Panc1 (cell line): ENCODE measurements around the gene STEAP3. TPM values are rescaled to one million over a fixed set of nuclear protein-coding genes. Genes with fewer than 3 reads are reported as not detected.

Source experiments
- ATAC-seq: fragments of 200-7000 bp; cut with Tn5 transposase; 2 replicates; pipeline ENCODE4 v1.9.1; 2020; ENCODE audit warnings: mild to moderate bottlenecking, moderate library complexity
- BruUV-seq: library from RNA; stranded (reverse); fragments of 400-500 nt; replicated peaks from 2 replicates; lab custom pipeline; 2021; lab: Mats Ljungman, UMichigan
- CTCF ChIA-PET: fragments of 300-600 bp; sonication (Branson Sonifier 250); formaldehyde crosslinking; loops from one replicate; lab custom pipeline; 2022; ENCODE audit warnings: antibody characterized with exemption; lab: Charles Lee
- POLR2A ChIA-PET: fragments of 300-600 bp; sonication (Branson Sonifier 250); formaldehyde crosslinking; loops from one replicate; lab custom pipeline; 2022; ENCODE audit warnings: antibody characterized with exemption; lab: Charles Lee
- DNase-seq: peaks from one replicate; pipeline ENCODE4 v3.0.0-alpha.2; 2010; ENCODE audit warnings: low read depth, low spot score
- H3K27ac ChIP-seq: 2 replicates; pipeline ENCODE4 v1.5.1; 2011; ENCODE audit warnings: mild to moderate bottlenecking, low read length, inconsistent platforms
- H3K27me3 ChIP-seq: fragments of 200-500 bp; sonication (Bioruptor generic); 2 replicates; pipeline ENCODE4 v1.6.0; 2014; ENCODE audit warnings: low read length, inconsistent platforms; ENCODE audit not compliant: control insufficient read depth, insufficient read depth
- H3K36me3 ChIP-seq: fragments of 200-500 bp; sonication (Bioruptor generic); 2 replicates; pipeline ENCODE4 v1.5.1; 2014; ENCODE audit warnings: inconsistent platforms, mild to moderate bottlenecking, low read length, moderate library complexity; ENCODE audit not compliant: control insufficient read depth, insufficient read depth
- H3K4me1 ChIP-seq: 2 replicates; pipeline ENCODE4 v1.5.1; 2011; ENCODE audit warnings: inconsistent platforms, mild to moderate bottlenecking, low read length, moderate library complexity; ENCODE audit not compliant: control insufficient read depth, insufficient read depth
- H3K4me3 ChIP-seq, 2 experiments: 2 replicates each; pipeline ENCODE4 v1.5.1; 2011 to 2012; ENCODE audit warnings: low read depth in 2 of 2, low read length in 2 of 2, mild to moderate bottlenecking in 2 of 2, inconsistent platforms in 1 of 2, moderate library complexity in 1 of 2
- H3K9me3 ChIP-seq: fragments of 200-500 bp; sonication (Bioruptor generic); 2 replicates; pipeline ENCODE4 v1.5.1; 2014; ENCODE audit warnings: low read depth, mild to moderate bottlenecking, inconsistent platforms, low read length, moderate library complexity; ENCODE audit not compliant: control insufficient read depth, insufficient read depth
- POLR2AphosphoS5 ChIP-seq: IDR thresholded peaks from 2 replicates; pipeline ENCODE4 v1.6.1; 2012; ENCODE audit warnings: mild to moderate bottlenecking, low read depth, low read length, moderate library complexity
- SIN3A ChIP-seq: IDR thresholded peaks from 2 replicates; pipeline ENCODE4 v1.6.1; 2012; ENCODE audit warnings: low read depth, mild to moderate bottlenecking, low read length, moderate library complexity, borderline replicate concordance; ENCODE audit not compliant: insufficient read depth
- TCF7L2 ChIP-seq: IDR thresholded peaks from 2 replicates; pipeline ENCODE4 v1.6.1; 2011; ENCODE audit warnings: mild to moderate bottlenecking, low read depth, low read length, inconsistent platforms
- in situ Hi-C: cut with HindIII; loops from 2 replicates; pipeline ENCODE4 v1.10.0; 2016; ENCODE audit warnings: low sequenced_read_pairs, low pct_unique_long_range_greater_than_20kb
- intact Hi-C: fragments of 100-400 bp; cut with micrococcal nuclease; formaldehyde crosslinking; loops from one replicate; pipeline ENCODE4 v1.10.0; 2022; ENCODE audit not compliant: unreplicated experiment
- total RNA-seq: library from RNA; stranded (reverse); gene quantifications from one replicate; pipeline ENCODE4 v1.2.1, GENCODE V29; 2021; ENCODE audit not compliant: unreplicated experiment
- TF ChIP-seq, protein P1 (sequence below): fragments of 450-650 bp; IDR thresholded peaks from 2 replicates; pipeline ENCODE4 v1.5.1; 2017; ENCODE audit warnings: mild to moderate bottlenecking
- TF ChIP-seq, protein P2 (sequence below), 2 experiments: IDR thresholded peaks; 2 replicates each; pipeline ENCODE4 v1.6.1; 2011 to 2012; ENCODE audit warnings: low read depth in 2 of 2, control low read depth in 1 of 2, low read length in 1 of 2, mild to moderate bottlenecking in 1 of 2, moderate library complexity in 1 of 2; ENCODE audit not compliant: insufficient read depth in 1 of 2

The STEAP3 gene
- total RNA-seq, 1 experiment from 2014 or later = 44.8 TPM

DNA sequence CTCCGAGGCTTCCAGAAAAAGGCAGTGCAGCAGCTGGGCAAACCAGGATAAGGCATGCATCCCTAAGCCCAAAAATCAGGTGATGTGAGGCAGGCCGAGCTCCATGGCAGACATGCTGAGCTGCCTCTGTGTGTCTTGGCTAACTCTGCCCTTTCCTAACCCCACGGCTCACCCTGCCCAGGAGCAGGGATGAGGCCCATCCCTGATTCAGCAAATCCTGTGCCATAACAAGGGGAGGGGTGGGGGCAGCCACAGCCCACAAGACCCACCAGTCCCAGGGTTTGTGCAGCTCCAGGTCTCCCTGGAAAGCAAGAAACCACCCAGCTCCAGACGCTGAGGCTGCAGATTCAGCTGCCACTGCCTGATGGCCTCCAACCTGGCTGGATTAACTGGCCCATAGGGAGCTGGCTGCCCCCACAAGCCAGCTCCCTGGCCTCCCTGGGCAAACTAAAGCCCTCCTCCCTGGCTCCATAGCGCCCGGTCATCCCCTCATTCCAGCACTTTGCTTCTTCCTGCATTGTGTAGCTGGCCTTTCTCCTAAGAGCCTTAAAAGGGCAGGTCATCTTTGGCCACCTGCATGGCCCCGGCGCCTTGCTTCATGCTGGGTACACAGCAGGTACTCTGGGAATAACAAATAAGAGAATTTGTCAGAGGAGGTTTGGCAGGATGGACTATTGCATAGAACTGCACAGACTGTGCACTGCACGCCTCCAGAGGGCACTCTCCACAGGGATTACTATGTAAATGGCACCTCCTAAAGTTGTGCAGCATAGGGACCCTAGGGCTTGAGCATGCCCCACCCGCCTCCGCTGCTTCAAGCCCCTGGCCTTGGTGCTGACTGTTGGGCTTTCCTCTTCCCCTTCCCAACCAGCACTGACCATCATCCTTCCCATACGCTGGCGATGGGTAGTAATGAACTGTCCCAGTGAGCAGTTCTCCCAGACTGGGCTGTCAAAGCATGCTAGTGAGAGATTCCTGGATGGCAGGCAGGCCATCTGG is 10.7 kb downstream of the STEAP3 start:
- no peak for TF ChIP-seq SIN3A
- TF ChIP-seq, protein P1, sequence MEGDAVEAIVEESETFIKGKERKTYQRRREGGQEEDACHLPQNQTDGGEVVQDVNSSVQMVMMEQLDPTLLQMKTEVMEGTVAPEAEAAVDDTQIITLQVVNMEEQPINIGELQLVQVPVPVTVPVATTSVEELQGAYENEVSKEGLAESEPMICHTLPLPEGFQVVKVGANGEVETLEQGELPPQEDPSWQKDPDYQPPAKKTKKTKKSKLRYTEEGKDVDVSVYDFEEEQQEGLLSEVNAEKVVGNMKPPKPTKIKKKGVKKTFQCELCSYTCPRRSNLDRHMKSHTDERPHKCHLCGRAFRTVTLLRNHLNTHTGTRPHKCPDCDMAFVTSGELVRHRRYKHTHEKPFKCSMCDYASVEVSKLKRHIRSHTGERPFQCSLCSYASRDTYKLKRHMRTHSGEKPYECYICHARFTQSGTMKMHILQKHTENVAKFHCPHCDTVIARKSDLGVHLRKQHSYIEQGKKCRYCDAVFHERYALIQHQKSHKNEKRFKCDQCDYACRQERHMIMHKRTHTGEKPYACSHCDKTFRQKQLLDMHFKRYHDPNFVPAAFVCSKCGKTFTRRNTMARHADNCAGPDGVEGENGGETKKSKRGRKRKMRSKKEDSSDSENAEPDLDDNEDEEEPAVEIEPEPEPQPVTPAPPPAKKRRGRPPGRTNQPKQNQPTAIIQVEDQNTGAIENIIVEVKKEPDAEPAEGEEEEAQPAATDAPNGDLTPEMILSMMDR = no peak; the same call in 1 of the 2 replicates
- TF ChIP-seq, protein P2, sequence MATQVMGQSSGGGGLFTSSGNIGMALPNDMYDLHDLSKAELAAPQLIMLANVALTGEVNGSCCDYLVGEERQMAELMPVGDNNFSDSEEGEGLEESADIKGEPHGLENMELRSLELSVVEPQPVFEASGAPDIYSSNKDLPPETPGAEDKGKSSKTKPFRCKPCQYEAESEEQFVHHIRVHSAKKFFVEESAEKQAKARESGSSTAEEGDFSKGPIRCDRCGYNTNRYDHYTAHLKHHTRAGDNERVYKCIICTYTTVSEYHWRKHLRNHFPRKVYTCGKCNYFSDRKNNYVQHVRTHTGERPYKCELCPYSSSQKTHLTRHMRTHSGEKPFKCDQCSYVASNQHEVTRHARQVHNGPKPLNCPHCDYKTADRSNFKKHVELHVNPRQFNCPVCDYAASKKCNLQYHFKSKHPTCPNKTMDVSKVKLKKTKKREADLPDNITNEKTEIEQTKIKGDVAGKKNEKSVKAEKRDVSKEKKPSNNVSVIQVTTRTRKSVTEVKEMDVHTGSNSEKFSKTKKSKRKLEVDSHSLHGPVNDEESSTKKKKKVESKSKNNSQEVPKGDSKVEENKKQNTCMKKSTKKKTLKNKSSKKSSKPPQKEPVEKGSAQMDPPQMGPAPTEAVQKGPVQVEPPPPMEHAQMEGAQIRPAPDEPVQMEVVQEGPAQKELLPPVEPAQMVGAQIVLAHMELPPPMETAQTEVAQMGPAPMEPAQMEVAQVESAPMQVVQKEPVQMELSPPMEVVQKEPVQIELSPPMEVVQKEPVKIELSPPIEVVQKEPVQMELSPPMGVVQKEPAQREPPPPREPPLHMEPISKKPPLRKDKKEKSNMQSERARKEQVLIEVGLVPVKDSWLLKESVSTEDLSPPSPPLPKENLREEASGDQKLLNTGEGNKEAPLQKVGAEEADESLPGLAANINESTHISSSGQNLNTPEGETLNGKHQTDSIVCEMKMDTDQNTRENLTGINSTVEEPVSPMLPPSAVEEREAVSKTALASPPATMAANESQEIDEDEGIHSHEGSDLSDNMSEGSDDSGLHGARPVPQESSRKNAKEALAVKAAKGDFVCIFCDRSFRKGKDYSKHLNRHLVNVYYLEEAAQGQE (IDR thresholded peaks at IDR 0.05; ENCODE audit: insufficient read depth in 1 of 2, low read depth in 2 of 2, low read length in 1 of 2) = peak; percentile 77 to 86
- TF ChIP-seq TCF7L2 = no peak
- no peak for TF ChIP-seq POLR2AphosphoS5
- POLR2A ChIA-PET = no interaction called here
- Histone ChIP-seq H3K27ac (no peak overlapping the region), H3K4me3 (no peak overlapping the region), H3K9me3 (no peaks in the 10 kb centered on the region), H3K36me3 (no peaks in the 10 kb centered on the region), H3K4me1 (peaks cover 50% of the 10 kb centered on the region), H3K27me3 (no peaks in the 10 kb centered on the region)
- CTCF ChIA-PET = no interaction called here
- intact Hi-C loops = no loop called here
- in situ Hi-C loops = no loop called here
- peak; percentile 69 for ATAC-seq
- BruUV-seq = no TSS peak
- no peak for DNase-seq

DNA sequence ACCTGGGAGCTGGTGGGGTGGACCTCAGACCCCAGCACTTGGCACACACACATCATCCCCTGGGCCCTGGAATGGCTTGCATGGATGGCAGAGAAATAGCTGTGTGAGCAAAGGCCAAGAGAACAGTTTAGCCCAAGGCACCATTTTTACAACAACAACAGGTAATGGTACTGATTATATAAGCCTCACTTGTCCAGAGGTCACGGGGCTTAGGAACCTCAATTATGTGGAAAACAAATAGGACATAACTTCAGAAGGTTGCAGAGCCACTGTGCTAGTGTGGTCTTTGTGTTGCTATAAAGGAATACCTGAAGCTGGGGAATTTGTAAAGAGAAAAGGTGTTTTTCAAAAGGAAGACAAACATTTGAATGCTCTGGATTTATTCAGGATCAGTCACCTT is 13.2 kb downstream of the STEAP3 start:
- Histone ChIP-seq H3K4me1 (peaks cover 59% of the 10 kb centered on the region), H3K36me3 (no peaks in the 10 kb centered on the region; the same call in 1 of the 2 replicates), H3K9me3 (no peaks in the 10 kb centered on the region), H3K27ac (no peak overlapping the region), H3K27me3 (no peaks in the 10 kb centered on the region), H3K4me3 (no peak overlapping the region)
- intact Hi-C loops = no loop called here
- in situ Hi-C loops = no loop called here
- TF ChIP-seq TCF7L2 (no peak), SIN3A (no peak), POLR2AphosphoS5 (no peak)
- TF ChIP-seq, protein P1 = no peak
- TF ChIP-seq, protein P2 (IDR thresholded peaks at IDR 0.05; ENCODE audit: insufficient read depth in 1 of 2, low read depth in 2 of 2, low read length in 1 of 2) = no peak
- BruUV-seq = no TSS peak
- ATAC-seq (no peak), DNase-seq (no peak)
- CTCF ChIA-PET = no interaction called here
- POLR2A ChIA-PET = no interaction called here
